Activated CD4-positive, CD25-positive, alpha-beta regulatory T cell treated with anti-CD3 and anti-CD28 coated beads, Interleukin-2, amount 50 U/mL, for 24 hours (primary cell): Measurements from ENCODE around the gene RPTOR.

ENCODE experiments used
- ATAC-seq, 2 donors: fragments of 150-1000 bp; cut with Tn5 transposase; one replicate each; pipeline ENCODE4 v1.10.0; 2021; ENCODE audit warnings: mild to moderate bottlenecking in 1 of 2, moderate library complexity in 1 of 2

Gene RPTOR

DNA sequence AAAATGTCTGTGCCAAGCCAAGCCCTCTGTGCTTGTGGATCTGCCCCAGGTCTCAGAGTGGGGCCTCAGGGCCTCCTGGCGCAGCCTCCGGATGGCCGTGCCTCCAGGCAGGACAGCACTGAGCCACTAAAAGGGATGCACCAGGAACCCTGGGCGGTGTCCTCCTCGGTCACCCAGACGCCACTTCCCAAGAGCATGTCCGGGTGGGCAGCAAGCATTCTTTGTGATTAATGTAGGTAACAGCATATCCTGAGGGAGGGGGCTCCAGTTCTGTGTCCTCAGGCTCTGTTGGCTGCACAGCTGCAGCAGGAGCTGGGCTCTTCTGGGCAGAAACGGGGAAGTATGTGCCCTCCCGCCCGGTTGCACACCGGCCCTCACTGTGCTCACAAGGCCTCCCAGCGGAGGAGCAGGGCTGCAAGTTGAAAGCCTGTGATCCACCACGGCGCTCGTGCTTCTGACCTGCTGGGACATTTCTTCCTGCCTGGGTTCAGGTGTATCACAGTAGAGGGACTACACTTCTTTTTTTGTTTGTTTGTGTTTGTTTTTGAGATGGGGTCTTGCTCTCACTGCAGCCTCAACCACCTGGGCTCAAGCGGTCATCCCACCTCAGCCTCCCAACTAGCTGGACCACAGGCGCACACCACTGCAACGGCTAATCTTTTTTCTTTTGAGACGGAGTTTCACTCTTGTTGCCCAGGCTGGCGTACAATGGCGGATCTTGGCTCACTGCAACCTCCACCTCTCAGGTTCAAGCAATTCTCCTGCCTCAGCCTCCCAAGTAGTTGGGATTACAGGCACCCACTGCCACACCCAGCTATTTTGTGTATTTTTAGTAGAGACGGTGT is 409.1 kb downstream of the RPTOR start:
- no peak for ATAC-seq

GRCh38 chr17:80955078-80955477 is 410.4 kb downstream of the RPTOR start:
- ATAC-seq, result no peak

DNA sequence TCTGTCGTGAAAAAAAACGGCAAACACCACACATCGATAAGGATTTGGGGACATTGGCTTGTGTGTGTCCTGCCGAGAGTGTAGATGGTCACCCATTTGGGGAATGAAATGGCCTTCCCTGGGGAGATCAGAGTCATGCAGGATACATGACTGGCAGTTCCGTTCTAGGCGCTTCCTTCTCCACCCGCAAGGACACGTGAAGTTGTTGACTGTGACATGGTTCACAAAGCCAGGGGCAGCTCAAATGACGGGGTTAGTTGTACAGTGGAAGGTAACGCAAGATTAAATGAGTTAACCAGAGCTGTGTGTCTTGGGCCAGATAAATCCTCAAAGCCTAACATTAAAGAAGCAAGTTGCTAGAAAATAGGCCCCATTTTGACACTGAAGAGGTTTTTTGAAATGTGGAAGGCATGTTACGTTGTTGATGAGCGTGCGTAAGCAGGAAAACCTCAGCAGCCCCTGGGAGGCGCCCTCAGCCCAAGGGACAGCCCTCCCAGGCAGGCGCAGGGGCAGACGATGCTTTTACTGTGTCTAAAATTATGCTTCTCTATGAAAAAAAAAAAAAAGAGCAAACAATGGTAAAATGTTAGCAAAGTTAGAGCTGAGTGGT is 411.1 kb downstream of the RPTOR start:
- ATAC-seq, result no peak

DNA sequence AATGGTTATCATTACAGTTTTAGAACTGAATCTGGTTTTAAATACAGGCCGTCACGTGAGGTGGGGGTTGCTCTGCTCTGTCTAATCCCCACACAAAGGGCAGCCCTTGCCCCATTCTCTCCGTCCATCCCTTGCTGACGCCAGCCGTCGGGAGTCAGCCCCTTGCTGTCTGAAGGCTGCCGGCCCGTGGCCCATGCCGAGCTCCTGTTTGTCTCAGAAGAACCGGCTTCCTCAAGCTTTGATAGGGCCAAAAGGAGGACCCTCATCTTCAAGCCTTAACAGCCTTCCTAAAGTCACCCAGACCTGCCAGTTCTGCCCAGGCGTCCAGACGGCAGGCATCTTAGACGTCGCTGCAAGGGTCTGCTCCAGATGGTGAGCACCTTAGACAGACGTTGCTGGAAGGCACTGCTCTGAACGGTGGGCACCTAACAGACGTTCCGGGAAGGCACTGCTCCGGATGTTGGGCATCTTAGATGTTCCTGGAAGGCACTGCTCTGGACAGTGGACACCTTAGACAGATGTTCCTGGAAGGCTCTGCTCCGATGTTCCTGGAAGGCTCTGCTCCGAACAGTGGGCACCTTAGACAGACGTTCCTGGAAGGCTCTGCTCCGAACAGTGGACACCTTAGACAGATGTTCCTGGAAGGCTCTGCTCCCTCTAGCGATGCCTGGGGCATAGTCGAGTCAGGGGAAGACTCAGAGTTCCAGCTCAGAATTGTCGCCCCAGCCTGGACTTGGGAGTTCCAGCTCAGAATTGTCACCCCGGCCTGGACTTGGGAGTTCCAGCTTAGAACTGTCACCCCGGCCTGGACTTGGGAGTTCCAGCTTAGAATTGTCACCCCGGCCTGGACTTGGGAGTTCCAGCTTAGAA is 411.9 kb downstream of the RPTOR start:
- ATAC-seq, result no peak

DNA sequence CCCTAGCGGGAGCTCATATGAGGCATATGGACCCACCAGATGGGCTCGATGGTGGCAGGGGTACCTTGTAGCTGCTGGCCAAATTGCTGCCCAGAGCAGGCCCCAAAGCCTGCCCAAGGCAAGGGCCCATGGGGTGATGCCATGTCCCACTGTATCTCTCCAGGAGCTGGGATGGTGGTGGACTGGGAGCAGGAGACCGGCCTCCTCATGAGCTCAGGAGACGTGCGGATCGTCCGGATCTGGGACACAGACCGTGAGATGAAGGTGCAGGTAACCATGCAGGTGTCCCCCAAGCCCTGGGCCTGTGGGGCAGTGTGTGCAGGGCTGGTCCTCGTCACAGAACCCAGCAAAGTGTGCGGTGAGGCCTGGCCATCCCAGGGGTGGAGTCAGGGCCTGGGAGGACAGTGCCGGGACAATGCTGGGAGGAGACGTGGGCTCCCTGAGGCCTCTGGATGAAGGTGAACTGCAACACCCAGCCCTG is 412.9 kb downstream of the RPTOR start:
- ATAC-seq, result no peak

- no peak for ATAC-seq
Measured at GRCh38 chr17:80959330-80960036, 414.8 kb downstream of the RPTOR start.

GRCh38 chr17:80960037-80960796 is 415.6 kb downstream of the RPTOR start:
- ATAC-seq, result no peak

DNA sequence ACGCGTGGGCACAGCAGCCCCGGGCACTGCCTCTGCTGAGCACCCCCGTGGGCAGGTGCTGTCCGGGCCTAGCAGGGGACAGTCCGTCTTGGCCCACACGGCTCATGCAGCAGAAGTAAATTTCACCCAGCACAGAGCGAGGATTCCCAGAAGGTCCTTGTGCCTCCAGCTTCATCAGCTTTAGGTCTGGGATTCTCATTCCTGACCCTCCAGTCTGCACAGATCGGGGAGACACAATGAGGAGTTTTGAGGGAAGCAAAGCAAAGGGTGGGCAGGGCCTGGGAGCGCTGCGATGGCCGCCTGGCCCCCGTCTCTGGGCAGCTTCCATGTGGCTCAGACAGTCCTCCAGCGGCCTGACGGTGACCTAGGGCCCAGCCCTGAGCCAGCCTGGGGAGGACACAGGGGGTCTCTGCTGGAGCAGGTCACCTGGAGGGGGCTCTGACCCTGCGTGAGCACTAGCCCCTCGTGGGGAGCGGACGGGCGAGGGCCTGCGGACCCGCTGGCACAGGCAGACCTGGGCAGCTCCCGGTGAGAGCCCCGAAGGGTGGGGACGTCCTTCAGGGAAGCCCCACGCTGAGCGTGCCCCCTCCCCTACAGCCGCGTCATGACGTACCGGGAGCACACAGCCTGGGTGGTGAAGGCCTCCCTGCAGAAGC is 416.3 kb downstream of the RPTOR start:
- ATAC-seq, result no peak

DNA sequence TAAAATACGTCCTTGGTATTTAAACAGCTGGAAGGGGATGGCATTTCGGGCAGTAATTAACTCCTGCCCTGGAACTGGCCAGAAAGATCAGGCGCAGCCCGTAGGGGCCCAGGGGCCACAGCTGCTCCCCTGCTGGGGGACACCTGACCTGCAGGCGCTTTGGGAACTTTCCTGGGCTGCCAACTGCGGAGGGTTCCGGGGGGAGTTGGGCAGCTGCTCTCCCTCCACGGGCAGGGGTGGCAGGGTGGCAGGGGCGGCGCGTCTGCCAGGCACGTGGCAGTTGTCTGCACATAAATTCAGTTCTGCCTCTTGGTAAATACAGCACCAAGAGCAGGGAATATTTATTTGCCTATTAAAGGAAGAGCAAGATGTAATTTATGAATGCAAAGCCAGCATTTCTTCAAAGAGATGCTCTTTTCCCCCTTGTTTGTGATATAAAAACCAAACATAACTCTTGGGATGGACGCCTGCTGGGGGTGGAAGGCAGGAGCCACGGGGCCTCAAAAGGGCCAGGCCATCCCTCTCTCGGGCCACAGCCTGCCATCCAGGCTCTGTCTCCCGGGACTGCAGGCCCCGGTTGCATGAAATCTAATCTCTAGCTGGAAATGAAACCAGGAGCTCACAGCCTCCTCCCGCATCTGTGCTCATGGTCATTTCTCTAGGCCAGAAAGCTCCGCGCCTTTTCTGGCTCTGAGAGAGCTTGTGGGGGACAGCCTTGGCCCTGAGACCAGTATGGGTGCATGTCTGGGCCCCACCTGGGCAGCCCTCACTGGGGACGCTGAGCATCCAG is 417.1 kb downstream of the RPTOR start:
- no peak for ATAC-seq

GRCh38 chr17:80962356-80963329 is 418.0 kb downstream of the RPTOR start:
- no peak for ATAC-seq

DNA sequence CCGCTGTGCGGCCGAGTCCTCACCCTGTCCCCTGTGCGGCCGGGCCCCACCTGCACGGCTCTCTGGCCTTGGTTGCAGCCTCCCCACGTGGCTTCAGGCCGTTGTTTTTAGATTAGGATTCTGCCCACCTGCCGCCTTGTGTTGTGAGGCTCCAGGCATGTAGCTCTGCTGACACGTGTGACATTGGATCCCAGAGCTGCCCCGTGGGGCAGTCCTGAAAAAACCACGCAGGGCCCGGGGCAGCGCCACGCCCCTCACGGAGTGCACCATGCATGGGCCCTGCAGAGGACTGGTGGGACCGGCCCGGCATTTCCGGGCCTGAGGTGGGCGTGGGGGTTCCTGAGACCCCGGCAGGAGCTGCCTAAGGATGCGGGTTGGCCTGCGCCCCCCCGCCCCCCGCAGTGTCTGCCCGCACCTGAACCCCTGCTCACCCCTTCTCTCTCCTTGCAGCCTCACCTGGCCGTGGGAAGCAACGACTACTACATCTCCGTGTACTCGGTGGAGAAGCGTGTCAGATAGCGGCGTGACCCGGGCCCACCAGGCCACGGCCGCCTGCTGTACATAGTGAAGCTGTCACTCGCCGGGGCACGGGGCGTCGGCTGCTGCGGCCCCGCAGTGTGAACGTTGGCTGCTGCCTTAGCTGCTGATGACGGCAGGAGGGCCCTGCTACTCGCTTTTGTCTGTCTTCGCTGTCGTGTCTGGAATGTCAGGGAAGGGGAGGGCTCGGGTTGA is 419.3 kb downstream of the RPTOR start:
- ATAC-seq, result no peak

- ATAC-seq, result no peak
Measured at GRCh38 chr17:80964544-80964856, 419.9 kb downstream of the RPTOR start.

- no peak for ATAC-seq
Measured at GRCh38 chr17:80964859-80965580, 420.4 kb downstream of the RPTOR start.

DNA sequence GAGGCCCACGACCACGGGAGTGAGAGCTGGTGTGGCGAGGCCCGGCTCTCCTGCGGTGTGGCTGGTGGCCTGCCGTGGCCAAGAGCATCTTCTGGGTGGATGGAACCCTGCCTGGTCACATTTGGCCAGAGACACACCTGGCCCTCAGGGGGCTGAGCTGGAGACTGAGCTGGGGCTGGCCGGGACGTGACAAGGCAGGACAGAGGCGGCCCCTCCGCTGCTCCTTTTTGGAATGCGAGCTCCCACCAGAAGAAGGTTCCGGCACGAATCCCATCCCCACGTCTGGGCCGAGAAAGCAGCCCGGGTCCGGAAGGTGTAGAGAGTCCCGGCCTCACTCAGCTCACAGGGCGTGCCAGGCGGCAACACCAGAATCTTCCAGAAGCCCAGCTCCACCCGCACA is 421.0 kb downstream of the RPTOR start:
- ATAC-seq, result no peak

DNA sequence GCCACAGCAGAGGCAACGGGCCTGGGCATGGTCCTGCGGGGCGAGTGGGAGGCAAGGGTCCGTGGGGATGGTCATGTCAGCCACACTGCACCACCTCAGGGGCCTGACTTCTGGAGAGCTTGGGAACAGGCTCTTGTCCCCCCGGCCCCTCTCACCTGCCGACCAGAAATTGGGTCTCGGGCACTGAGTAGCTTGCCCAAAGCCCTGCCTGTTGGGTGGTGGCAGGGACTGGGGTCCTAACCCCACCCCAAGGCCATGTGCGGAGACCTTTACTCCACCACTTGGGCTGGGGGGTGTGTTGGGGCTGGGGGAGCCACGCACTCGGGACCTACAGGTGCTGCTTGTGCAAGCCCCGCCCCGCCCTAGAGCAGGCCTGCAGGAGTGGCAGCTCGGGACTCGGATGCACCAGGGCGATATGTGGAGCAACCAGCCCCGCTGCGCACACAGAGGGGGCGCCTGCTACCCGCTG is 422.8 kb downstream of the RPTOR start:
- ATAC-seq, result no peak

DNA sequence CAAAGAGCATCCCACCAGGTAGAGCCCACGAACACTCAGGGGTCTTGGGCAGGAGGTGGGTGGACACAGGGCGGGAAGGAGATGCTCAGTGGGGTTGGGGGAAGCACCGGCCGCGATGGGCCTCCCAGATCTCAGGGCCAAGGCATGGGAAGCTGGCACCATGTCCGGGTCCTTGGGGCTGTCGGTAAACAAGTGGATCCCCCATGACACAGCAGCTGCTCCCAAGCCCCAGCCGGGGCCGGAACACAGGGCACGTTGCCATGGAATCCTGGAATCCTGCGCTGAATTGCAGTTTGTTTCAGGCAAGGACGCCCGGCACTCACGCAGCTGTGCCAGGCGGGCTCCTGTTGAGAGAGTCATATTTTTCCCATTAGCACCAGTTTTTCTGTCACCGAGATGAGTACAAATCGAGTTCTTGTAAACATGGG is 424.0 kb downstream of the RPTOR start:
- ATAC-seq, result no peak

DNA sequence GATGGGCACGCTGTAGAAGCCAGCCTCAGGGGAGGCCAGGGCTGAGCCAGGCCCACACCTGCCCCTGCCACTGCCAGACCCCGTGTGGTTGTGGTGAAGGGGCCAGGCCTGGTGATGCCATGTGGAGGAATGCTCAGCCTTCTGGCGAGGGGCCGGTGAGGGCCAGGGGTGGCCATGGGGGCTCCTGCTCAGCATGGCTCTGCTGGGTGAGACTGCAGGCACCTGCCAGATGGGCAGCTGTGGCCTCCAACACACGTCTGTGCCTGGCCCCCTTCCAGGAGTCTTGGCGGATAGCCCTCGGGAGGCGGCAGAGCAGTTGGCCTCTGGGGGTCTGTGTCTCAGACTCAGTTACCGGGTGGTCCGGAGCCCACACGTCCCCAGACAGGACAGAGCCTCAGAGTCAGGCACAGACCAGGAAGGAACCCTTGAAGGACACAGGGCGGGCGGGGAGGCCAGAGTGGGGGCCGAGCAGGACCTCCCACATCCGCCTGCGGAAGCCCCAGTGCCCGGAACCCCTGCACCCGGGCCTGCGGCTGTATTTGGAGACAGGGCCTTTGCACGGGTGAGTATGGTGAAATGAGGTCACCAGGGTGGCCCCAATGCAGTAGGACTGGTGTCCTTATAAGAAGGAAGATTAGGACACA is 424.5 kb downstream of the RPTOR start:
- ATAC-seq, result no peak
